Activated naive CD4-positive, alpha-beta T cell treated with anti-CD3 and anti-CD28 coated beads, Interleukin-2, amount 50 U/mL, for 24 hours (primary cell): ENCODE data around the gene KRT73.

Experiments used
- H3K27ac Mint-ChIP-seq: one replicate; pipeline ENCODE4 v1.8.0; 2021; ENCODE audit warnings: mild to moderate bottlenecking, mixed read lengths
- H3K27me3 Mint-ChIP-seq: one replicate; pipeline ENCODE4 v1.8.0; 2021; ENCODE audit warnings: mixed read lengths
- H3K36me3 Mint-ChIP-seq: one replicate; pipeline ENCODE4 v1.8.0; 2021; ENCODE audit warnings: mixed read lengths
- H3K4me1 Mint-ChIP-seq: one replicate; pipeline ENCODE4 v1.8.0; 2021; ENCODE audit warnings: mixed read lengths
- H3K4me3 Mint-ChIP-seq: one replicate; pipeline ENCODE4 v1.8.0; 2021; ENCODE audit warnings: mild to moderate bottlenecking, mixed read lengths
- H3K9me3 Mint-ChIP-seq: one replicate; pipeline ENCODE4 v1.8.0; 2021; ENCODE audit warnings: mixed read lengths

The KRT73 gene

GRCh38 chr12:52618216-52618615, at the start of gene KRT73:
TSS of gene KRT73 (minus strand) at chr12:52618559. CDS start at chr12:52618524, 35 bp downstream.
- Mint-ChIP-seq H3K4me3 (no peak within 1 kb of the TSS), H3K27ac (peak within 1 kb of the TSS; percentile 80), H3K9me3 (no peaks in the 10 kb centered on the region), H3K36me3 (no peaks in the 10 kb centered on the region), H3K27me3 (no peaks in the 10 kb centered on the region), H3K4me1 (peaks cover 100% of the 10 kb centered on the region)

DNA sequence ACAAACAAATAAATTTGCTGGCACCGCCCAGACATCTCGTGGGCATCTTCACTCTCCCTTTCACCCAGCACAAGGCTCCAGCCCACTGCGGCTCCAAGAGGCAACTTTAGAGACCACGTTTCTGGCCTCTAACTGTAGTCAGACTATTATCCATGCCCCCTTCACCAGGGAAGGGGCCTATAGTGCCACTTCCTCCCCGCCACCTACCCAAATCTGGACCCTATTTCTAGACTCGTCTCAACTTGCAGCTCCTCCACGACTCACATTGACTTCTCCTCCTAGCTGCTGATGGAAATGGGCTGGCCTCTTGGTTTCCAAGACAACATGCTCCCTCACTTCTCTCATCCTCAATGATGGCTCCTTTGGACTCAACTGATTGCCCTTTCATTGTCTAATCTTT, 49.6 kb upstream of the KRT73 start:
- peaks cover 17% of the 10 kb centered on the region for H3K4me1 Mint-ChIP-seq
- no peaks in the 10 kb centered on the region for H3K36me3 Mint-ChIP-seq
- no peak overlapping the region for H3K27ac Mint-ChIP-seq
- no peaks in the 10 kb centered on the region for H3K9me3 Mint-ChIP-seq
- H3K4me3 Mint-ChIP-seq, result no peak overlapping the region
- no peaks in the 10 kb centered on the region for H3K27me3 Mint-ChIP-seq

- Mint-ChIP-seq H3K27me3 (no peaks in the 10 kb centered on the region), H3K4me1 (peaks cover 21% of the 10 kb centered on the region), H3K9me3 (no peaks in the 10 kb centered on the region), H3K27ac (no peak overlapping the region), H3K36me3 (no peaks in the 10 kb centered on the region), H3K4me3 (no peak overlapping the region)
These were observed 49.1 kb upstream of the KRT73 start for GRCh38 chr12:52667509-52667908.

GRCh38 chr12:52666471-52666870, 48.1 kb upstream of the KRT73 start:
- Mint-ChIP-seq H3K4me1 (peaks cover 27% of the 10 kb centered on the region), H3K27ac (no peak overlapping the region), H3K9me3 (no peaks in the 10 kb centered on the region), H3K36me3 (no peaks in the 10 kb centered on the region), H3K4me3 (no peak overlapping the region), H3K27me3 (no peaks in the 10 kb centered on the region)

DNA sequence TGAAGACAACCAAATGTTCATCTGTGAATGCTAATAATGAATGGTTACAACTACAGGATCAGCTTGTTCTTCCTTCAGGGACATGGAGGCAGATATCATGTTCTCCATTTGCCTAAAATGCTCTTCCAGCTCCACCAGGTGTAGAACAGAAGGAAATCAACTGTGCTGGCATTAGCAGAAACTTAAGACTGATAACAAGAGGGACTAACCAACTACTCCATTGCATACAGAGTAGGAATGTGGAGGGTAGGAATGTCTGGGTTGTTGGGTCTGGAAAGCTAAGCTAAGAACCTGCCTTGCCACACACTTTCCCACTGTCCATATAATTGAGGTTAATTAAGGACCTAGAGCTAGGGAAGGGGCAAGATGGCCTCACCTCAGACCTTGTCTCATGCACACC, 45.1 kb upstream of the KRT73 start:
- Mint-ChIP-seq H3K36me3 (no peaks in the 10 kb centered on the region), H3K4me3 (no peak overlapping the region), H3K27ac (no peak overlapping the region), H3K9me3 (no peaks in the 10 kb centered on the region), H3K4me1 (peaks cover 35% of the 10 kb centered on the region), H3K27me3 (no peaks in the 10 kb centered on the region)

GRCh38 chr12:52662918-52663229, 44.5 kb upstream of the KRT73 start:
- H3K4me3 Mint-ChIP-seq, result no peak overlapping the region
- H3K9me3 Mint-ChIP-seq, result no peaks in the 10 kb centered on the region
- no peaks in the 10 kb centered on the region for H3K36me3 Mint-ChIP-seq
- H3K27me3 Mint-ChIP-seq, result no peaks in the 10 kb centered on the region
- no peak overlapping the region for H3K27ac Mint-ChIP-seq
- H3K4me1 Mint-ChIP-seq, result peaks cover 35% of the 10 kb centered on the region

DNA sequence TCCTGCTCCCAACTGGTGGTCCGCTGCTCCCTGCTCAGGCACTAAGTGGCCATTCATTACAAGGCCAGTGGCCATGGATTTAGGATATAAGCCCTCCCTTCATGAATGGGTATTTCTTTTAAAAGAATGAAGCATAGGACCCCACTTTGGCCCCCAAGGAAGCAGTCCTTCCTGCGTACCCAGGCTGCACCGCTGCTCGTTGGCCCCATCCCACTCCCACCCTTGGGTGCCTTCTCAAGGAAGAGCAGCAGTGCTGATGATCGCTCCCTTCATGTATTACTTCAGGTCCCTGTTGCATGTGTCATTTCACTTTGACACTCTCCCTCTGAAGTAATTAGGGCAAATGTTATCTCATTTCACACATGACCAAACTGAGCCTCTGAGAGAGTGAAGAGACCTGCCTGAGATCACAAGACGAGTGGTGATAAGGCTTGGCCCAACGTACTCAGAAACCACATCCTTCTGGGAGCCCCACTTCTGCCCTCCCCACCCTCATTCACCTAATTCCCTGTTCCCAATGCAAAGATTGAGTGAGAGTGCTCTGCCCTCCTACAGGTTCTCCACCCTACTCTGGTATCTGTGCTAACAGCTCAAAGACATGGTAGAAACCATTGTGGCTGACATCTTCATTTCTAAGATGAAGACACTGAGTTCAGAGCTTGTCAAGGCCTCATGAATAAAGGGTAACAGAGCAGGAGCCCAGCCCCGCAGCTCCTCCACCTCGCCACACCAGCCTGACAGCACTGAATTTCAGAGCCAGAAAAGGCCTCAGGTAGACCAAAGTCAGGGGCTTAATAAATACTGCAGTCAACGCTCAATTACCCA, 43.9 kb upstream of the KRT73 start:
- Mint-ChIP-seq H3K36me3 (no peaks in the 10 kb centered on the region), H3K4me3 (no peak overlapping the region), H3K27me3 (no peaks in the 10 kb centered on the region), H3K27ac (no peak overlapping the region), H3K9me3 (no peaks in the 10 kb centered on the region), H3K4me1 (peaks cover 39% of the 10 kb centered on the region)

DNA sequence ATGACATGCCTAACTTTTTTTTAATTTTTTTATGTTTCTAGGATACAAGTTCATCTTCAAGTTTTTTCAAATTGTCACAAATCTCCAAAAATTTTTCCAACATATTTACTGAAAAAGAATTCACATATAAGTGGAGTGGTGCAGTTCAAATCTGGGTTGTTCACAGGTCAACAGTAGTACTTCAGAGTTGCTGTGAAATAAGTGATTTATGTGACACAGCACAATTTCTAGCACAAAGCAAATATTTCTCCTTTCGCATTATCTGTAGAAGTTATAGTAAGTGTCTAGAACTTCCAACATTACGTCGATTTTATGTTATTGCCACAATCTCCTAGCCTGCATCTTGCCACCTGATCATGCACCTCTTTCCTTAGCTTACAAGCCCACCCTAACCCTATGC, 43.3 kb upstream of the KRT73 start:
- H3K27me3 Mint-ChIP-seq, result no peaks in the 10 kb centered on the region
- no peak overlapping the region for H3K27ac Mint-ChIP-seq
- no peaks in the 10 kb centered on the region for H3K36me3 Mint-ChIP-seq
- no peaks in the 10 kb centered on the region for H3K9me3 Mint-ChIP-seq
- H3K4me1 Mint-ChIP-seq, result peaks cover 39% of the 10 kb centered on the region
- no peak overlapping the region for H3K4me3 Mint-ChIP-seq

GRCh38 chr12:52660934-52661499, 42.7 kb upstream of the KRT73 start:
- Mint-ChIP-seq H3K36me3 (no peaks in the 10 kb centered on the region), H3K27ac (no peak overlapping the region), H3K4me3 (no peak overlapping the region), H3K27me3 (no peaks in the 10 kb centered on the region), H3K9me3 (no peaks in the 10 kb centered on the region), H3K4me1 (peaks cover 38% of the 10 kb centered on the region)

GRCh38 chr12:52659951-52660350, 41.6 kb upstream of the KRT73 start:
- H3K4me3 Mint-ChIP-seq, result no peak overlapping the region
- no peaks in the 10 kb centered on the region for H3K9me3 Mint-ChIP-seq
- H3K27ac Mint-ChIP-seq, result no peak overlapping the region
- no peaks in the 10 kb centered on the region for H3K27me3 Mint-ChIP-seq
- peaks cover 35% of the 10 kb centered on the region for H3K4me1 Mint-ChIP-seq
- no peaks in the 10 kb centered on the region for H3K36me3 Mint-ChIP-seq

DNA sequence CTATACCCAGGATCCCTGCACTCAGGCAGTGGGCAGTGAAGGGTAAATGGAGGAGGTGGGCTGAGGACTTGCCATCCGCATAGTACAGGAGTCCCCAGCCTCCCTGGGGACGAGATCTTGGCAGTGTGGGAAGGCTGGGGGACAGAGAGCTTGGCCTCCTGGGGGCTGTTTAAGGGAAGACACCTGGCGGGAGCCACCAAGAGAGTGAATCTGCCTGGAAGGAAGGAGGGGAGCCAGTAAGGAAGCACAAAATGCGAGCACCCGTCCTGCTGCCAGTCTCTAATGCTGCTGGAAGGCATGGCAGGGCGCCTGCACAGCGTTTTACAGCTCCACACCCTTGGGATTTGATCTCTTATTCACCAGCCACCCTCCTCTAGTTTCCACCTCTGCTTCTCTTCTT, 41.0 kb upstream of the KRT73 start:
- H3K27ac Mint-ChIP-seq, result no peak overlapping the region

DNA sequence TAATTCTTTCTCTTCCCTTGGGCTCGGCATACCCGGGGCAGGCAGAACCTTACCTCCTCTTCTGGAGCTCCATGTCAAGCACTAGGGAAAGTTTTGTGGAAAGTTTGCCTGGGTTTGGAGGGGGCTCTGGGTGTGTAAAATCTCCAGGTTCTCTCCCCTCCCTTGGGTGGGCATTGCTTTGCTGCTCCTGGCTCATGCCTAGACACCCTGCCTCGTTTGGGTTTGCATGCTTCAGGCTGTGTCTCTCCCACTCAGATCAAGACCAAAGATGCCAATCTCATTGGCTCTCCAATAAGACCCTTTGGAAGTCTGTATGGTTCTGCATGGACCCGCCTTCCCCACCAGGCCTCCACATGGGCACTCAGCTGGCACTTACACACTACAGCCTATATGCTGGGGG, 39.8 kb upstream of the KRT73 start:
- peaks cover 46% of the 10 kb centered on the region for H3K4me1 Mint-ChIP-seq
- no peaks in the 10 kb centered on the region for H3K9me3 Mint-ChIP-seq
- no peak overlapping the region for H3K4me3 Mint-ChIP-seq
- H3K27ac Mint-ChIP-seq, result no peak overlapping the region
- H3K27me3 Mint-ChIP-seq, result no peaks in the 10 kb centered on the region
- H3K36me3 Mint-ChIP-seq, result no peaks in the 10 kb centered on the region

More for the DNA sequence above, 41.0 kb upstream of the KRT73 start:
- Mint-ChIP-seq H3K36me3 (no peaks in the 10 kb centered on the region), H3K9me3 (no peaks in the 10 kb centered on the region), H3K4me1 (peaks cover 38% of the 10 kb centered on the region), H3K4me3 (no peak overlapping the region), H3K27me3 (no peaks in the 10 kb centered on the region)

- H3K27ac Mint-ChIP-seq, result peak overlapping the region; percentile 42
These were observed 39.0 kb upstream of the KRT73 start for GRCh38 chr12:52657250-52657902.

DNA sequence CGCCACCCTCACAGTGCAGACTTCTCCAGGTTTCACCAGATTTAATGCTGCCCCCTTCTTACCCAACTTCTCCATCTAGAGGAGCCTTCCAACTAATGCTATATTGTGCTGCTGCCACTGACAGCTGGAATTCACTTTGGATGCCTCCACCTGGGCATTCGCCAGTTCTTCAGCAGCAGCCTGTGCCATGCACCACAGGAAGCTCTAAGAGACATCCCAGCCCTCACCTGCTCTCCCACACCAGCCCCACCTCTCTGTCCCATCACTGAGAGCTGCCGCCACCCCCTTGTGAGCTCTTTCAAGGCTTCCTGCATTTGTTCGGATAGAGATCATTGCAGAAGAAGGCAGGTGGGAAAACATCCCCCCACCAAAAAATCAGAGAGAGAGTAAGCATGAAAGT, 38.3 kb upstream of the KRT73 start:
- no peaks in the 10 kb centered on the region for H3K27me3 Mint-ChIP-seq
- H3K27ac Mint-ChIP-seq, result no peak overlapping the region
- no peak overlapping the region for H3K4me3 Mint-ChIP-seq
- H3K4me1 Mint-ChIP-seq, result peaks cover 36% of the 10 kb centered on the region
- no peaks in the 10 kb centered on the region for H3K36me3 Mint-ChIP-seq
- H3K9me3 Mint-ChIP-seq, result no peaks in the 10 kb centered on the region

More at GRCh38 chr12:52657250-52657902, 39.0 kb upstream of the KRT73 start:
- Mint-ChIP-seq H3K9me3 (no peaks in the 10 kb centered on the region), H3K4me3 (no peak overlapping the region), H3K36me3 (no peaks in the 10 kb centered on the region), H3K27me3 (no peaks in the 10 kb centered on the region), H3K4me1 (peaks cover 40% of the 10 kb centered on the region)

DNA sequence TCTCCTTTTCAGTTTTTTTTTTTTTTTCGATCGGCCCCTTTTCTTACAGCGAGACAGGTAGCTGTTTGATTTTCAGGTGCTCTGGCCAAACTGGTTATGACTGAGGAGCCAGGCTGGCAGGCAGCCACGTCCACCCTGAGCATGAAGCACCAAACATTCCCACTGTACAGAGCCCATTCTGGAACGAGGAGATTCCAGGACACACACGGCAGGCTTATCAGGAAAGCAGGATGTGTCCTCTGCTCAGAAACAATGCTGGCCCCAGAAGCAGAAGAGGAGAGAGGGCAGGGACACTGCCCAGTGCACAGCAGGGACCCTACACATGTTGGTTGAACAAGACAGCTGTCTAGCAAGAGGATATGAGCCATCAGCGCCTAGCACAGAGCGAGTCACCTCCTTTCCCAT, 37.4 kb upstream of the KRT73 start:
- H3K27ac Mint-ChIP-seq, result no peak overlapping the region
- no peaks in the 10 kb centered on the region for H3K9me3 Mint-ChIP-seq
- H3K4me3 Mint-ChIP-seq, result no peak overlapping the region
- H3K27me3 Mint-ChIP-seq, result no peaks in the 10 kb centered on the region
- peaks cover 36% of the 10 kb centered on the region for H3K4me1 Mint-ChIP-seq
- H3K36me3 Mint-ChIP-seq, result no peaks in the 10 kb centered on the region

DNA sequence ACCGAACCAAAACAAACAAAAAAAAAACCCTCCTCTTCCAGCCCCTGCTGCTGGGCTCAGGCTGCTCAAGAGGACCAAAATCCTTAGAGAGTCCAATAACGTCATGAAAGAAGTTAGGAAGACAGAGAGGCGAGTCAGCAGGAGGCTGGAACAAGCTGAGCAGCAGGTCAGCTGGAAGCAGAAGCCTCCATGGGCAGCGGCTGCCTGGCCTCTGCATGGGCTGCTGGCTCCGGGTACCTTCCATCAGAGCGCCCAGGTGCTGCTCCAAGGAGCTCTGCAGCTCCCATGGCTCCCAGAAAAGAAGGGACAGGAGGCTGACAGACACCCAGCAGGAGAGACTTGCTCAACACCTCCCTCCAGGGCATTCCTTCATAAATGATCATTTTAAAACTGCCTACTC, 36.9 kb upstream of the KRT73 start:
- H3K27me3 Mint-ChIP-seq, result no peaks in the 10 kb centered on the region
- peaks cover 41% of the 10 kb centered on the region for H3K4me1 Mint-ChIP-seq
- no peak overlapping the region for H3K4me3 Mint-ChIP-seq
- no peaks in the 10 kb centered on the region for H3K36me3 Mint-ChIP-seq
- H3K27ac Mint-ChIP-seq, result no peak overlapping the region
- no peaks in the 10 kb centered on the region for H3K9me3 Mint-ChIP-seq
